ENCODE data around the gene MAPK7. TPM values are rescaled to one million over a fixed set of nuclear protein-coding genes. Genes with fewer than 3 reads are reported as not detected.

Gene MAPK7
- total RNA-seq, 1 donor from 2014 or later = 30.8 TPM

- no peaks in the 10 kb centered on the region for H3K36me3 ChIP-seq (ENCODE audit: control insufficient read depth, insufficient read depth, low read length)
- no peak for TF ChIP-seq CTCF (IDR thresholded peaks at IDR 0.05; ENCODE audit: insufficient read depth, low read length, poor library complexity, severe bottlenecking)
- H3K4me3 ChIP-seq (ENCODE audit: low read depth, low read length) = no peak within 1 kb of the TSS
- peaks cover 24% of the 10 kb centered on the region for H3K27me3 ChIP-seq (ENCODE audit: control insufficient read depth, insufficient read depth, low read length)
- no peak for DNase-seq (ENCODE audit: low read depth)
Observed at GRCh38 chr17:19410875-19411620, 32.8 kb downstream of the MAPK7 start, which contains the start of gene RNF112. TSS of gene RNF112 (plus strand) at chr17:19411232. CDS start at chr17:19411409, 177 bp downstream.

- Histone ChIP-seq H3K4me3 (ENCODE audit: low read depth, low read length) (no peak overlapping the region), H3K36me3 (ENCODE audit: control insufficient read depth, insufficient read depth, low read length) (no peaks in the 10 kb centered on the region), H3K27me3 (ENCODE audit: control insufficient read depth, insufficient read depth, low read length) (peaks cover 24% of the 10 kb centered on the region)
- no peak for TF ChIP-seq CTCF (IDR thresholded peaks at IDR 0.05; ENCODE audit: insufficient read depth, low read length, poor library complexity, severe bottlenecking)
- no peak for DNase-seq (ENCODE audit: low read depth)
Observed at GRCh38 chr17:19411631-19412030, 33.3 kb downstream of the MAPK7 start.

- no peak for TF ChIP-seq CTCF (IDR thresholded peaks at IDR 0.05; ENCODE audit: insufficient read depth, low read length, poor library complexity, severe bottlenecking)
- no peaks in the 10 kb centered on the region for H3K36me3 ChIP-seq (ENCODE audit: control insufficient read depth, insufficient read depth, low read length)
- no peak overlapping the region for H3K4me3 ChIP-seq (ENCODE audit: low read depth, low read length)
- peaks cover 24% of the 10 kb centered on the region for H3K27me3 ChIP-seq (ENCODE audit: control insufficient read depth, insufficient read depth, low read length)
- no peak for DNase-seq (ENCODE audit: low read depth)
Observed at GRCh38 chr17:19412510-19412909, 34.2 kb downstream of the MAPK7 start.

- Histone ChIP-seq H3K4me3 (ENCODE audit: low read depth, low read length) (no peak overlapping the region), H3K27me3 (ENCODE audit: control insufficient read depth, insufficient read depth, low read length) (peaks cover 24% of the 10 kb centered on the region), H3K36me3 (ENCODE audit: control insufficient read depth, insufficient read depth, low read length) (no peaks in the 10 kb centered on the region)
- TF ChIP-seq CTCF (IDR thresholded peaks at IDR 0.05; ENCODE audit: insufficient read depth, low read length, poor library complexity, severe bottlenecking) = no peak
- DNase-seq (ENCODE audit: low read depth) = no peak
Observed at GRCh38 chr17:19412984-19413383, 34.7 kb downstream of the MAPK7 start.

GRCh38 chr17:19413761-19414160, 35.5 kb downstream of the MAPK7 start:
- Histone ChIP-seq H3K36me3 (ENCODE audit: control insufficient read depth, insufficient read depth, low read length) (no peaks in the 10 kb centered on the region), H3K4me3 (ENCODE audit: low read depth, low read length) (no peak overlapping the region), H3K27me3 (ENCODE audit: control insufficient read depth, insufficient read depth, low read length) (peaks cover 24% of the 10 kb centered on the region)
- no peak for TF ChIP-seq CTCF (IDR thresholded peaks at IDR 0.05; ENCODE audit: insufficient read depth, low read length, poor library complexity, severe bottlenecking)
- no peak for DNase-seq (ENCODE audit: low read depth)
